Stimulated activated effector memory CD8-positive, alpha-beta T cell treated with anti-CD3 and anti-CD28 coated beads, Interleukin-12 subunit alpha, Interleukin-12 subunit beta, amount 100 ng/mL, for 72 hours (primary cell): ENCODE measurements around the gene CCNA1.

Experiments used
- ATAC-seq: fragments of 150-1000 bp; cut with Tn5 transposase; 2 replicates; pipeline ENCODE4 v1.10.0; 2021
- DNase-seq, 2 donors: peaks; one replicate each; pipeline ENCODE4 v3.0.0; 2021 to 2022; ENCODE audit warnings: low spot score in 2 of 2
- H3K27ac Mint-ChIP-seq: one replicate; pipeline ENCODE4 v1.8.0; 2022; ENCODE audit warnings: mild to moderate bottlenecking, mixed read lengths
- H3K36me3 Mint-ChIP-seq: one replicate; pipeline ENCODE4 v1.8.0; 2022; ENCODE audit warnings: mild to moderate bottlenecking, mixed read lengths
- H3K4me1 Mint-ChIP-seq: one replicate; pipeline ENCODE4 v1.8.0; 2022; ENCODE audit warnings: mixed read lengths
- H3K4me3 Mint-ChIP-seq: one replicate; pipeline ENCODE4 v1.8.0; 2022; ENCODE audit warnings: mild to moderate bottlenecking, mixed read lengths
- H3K9me3 Mint-ChIP-seq: one replicate; pipeline ENCODE4 v1.8.0; 2022; ENCODE audit warnings: mixed read lengths

Gene CCNA1

DNA sequence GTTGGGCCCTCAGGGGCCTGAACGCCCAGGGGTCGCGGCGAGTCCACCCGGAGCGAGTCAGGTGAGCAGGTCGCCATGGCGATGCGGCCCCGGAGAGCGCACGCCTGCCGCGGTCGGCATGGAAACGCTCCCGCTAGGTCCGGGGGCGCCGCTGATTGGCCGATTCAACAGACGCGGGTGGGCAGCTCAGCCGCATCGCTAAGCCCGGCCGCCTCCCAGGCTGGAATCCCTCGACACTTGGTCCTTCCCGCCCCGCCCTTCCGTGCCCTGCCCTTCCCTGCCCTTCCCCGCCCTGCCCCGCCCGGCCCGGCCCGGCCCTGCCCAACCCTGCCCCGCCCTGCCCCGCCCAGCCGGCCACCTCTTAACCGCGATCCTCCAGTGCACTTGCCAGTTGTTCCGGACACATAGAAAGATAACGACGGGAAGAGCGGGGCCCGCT, at the start of gene CCNA1:
Gene CCNA1, plus strand, starts transcription at position 390 of the 439 bp plus-strand sequence. CDS start 562 bp downstream, outside the sequence.
- H3K36me3 Mint-ChIP-seq = no peaks in the 10 kb centered on the region
- ATAC-seq (peak; percentile 57), DNase-seq (no peak)
- peaks cover 4% of the 10 kb centered on the region for H3K9me3 Mint-ChIP-seq
- no peaks in the 10 kb centered on the region for H3K4me1 Mint-ChIP-seq
- H3K4me3 Mint-ChIP-seq = peak within 1 kb of the TSS; percentile 28
- no peak within 1 kb of the TSS for H3K27ac Mint-ChIP-seq

DNA sequence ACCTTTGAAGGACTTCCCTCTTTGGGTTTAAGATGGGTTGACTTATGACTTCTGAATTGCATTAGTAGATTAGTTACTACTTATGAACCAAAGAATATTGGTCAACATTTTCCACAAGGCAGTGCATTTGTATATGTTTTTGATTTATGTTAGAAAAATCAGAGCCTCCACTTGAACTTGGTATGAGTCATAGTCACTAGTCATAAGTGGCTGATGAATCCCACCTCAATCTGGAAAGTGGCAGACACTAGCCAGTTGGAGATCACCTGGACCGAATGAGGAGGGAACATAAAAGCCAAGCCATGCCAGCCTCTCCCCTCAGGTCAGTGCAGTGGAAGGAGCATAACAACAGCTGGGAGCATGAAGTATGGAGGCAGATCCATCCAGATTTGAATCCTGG, 46.8 kb upstream of the CCNA1 start:
- ATAC-seq = no peak
- Mint-ChIP-seq H3K4me3 (no peak overlapping the region), H3K4me1 (no peaks in the 10 kb centered on the region), H3K36me3 (no peaks in the 10 kb centered on the region), H3K9me3 (peaks cover 4% of the 10 kb centered on the region), H3K27ac (no peak overlapping the region)
- no peak for DNase-seq

DNA sequence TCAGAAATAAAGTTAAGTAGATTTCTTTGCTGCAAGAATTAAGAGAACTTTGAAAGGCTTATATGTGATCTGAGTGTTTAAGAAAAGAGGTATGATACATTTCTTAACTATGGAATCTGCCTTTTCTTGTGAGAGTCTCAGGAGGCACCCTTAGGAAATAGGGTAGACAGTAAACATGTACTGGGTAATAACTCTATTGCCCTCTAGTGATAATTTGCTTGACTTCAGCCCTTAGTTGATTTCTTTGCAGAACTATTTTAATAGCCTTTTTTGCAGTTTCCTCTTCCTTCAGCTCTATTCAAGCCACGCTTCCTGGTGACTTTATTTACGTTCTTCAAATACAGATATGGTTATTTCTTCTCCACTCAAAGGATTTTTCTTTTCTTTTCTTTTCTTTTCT, 37.0 kb upstream of the CCNA1 start:
- Mint-ChIP-seq H3K4me3 (no peak overlapping the region), H3K36me3 (no peaks in the 10 kb centered on the region), H3K9me3 (peaks cover 2% of the 10 kb centered on the region), H3K4me1 (no peaks in the 10 kb centered on the region), H3K27ac (no peak overlapping the region)
- ATAC-seq = no peak
- no peak for DNase-seq

GRCh38 chr13:36405151-36405550, 27.1 kb upstream of the CCNA1 start:
- DNase-seq (no peak), ATAC-seq (no peak)
- Mint-ChIP-seq H3K36me3 (no peaks in the 10 kb centered on the region), H3K4me1 (no peaks in the 10 kb centered on the region), H3K4me3 (no peak overlapping the region), H3K27ac (no peak overlapping the region), H3K9me3 (peaks cover 7% of the 10 kb centered on the region)

GRCh38 chr13:36412736-36413135, 19.6 kb upstream of the CCNA1 start:
- Mint-ChIP-seq H3K27ac (no peak overlapping the region), H3K4me3 (no peak overlapping the region), H3K36me3 (no peaks in the 10 kb centered on the region), H3K4me1 (no peaks in the 10 kb centered on the region), H3K9me3 (peaks cover 5% of the 10 kb centered on the region)
- DNase-seq (no peak), ATAC-seq (no peak)

GRCh38 chr13:36413161-36413560, 19.1 kb upstream of the CCNA1 start:
- no peaks in the 10 kb centered on the region for H3K36me3 Mint-ChIP-seq
- no peak overlapping the region for H3K27ac Mint-ChIP-seq
- DNase-seq = no peak
- no peak for ATAC-seq
- H3K4me3 Mint-ChIP-seq = no peak overlapping the region
- no peaks in the 10 kb centered on the region for H3K4me1 Mint-ChIP-seq
- H3K9me3 Mint-ChIP-seq = peaks cover 1% of the 10 kb centered on the region

- H3K36me3 Mint-ChIP-seq = no peaks in the 10 kb centered on the region
- H3K4me3 Mint-ChIP-seq = no peak overlapping the region
- H3K4me1 Mint-ChIP-seq = no peaks in the 10 kb centered on the region
- DNase-seq = no peak
- no peak overlapping the region for H3K27ac Mint-ChIP-seq
- no peak for ATAC-seq
- no peaks in the 10 kb centered on the region for H3K9me3 Mint-ChIP-seq
These were observed 17.8 kb upstream of the CCNA1 start for GRCh38 chr13:36414461-36414860.

- Mint-ChIP-seq H3K4me3 (no peak overlapping the region), H3K4me1 (peaks cover 6% of the 10 kb centered on the region), H3K36me3 (no peaks in the 10 kb centered on the region), H3K9me3 (no peaks in the 10 kb centered on the region), H3K27ac (no peak overlapping the region)
- no peak for ATAC-seq
- DNase-seq = no peak
These were observed 15.0 kb upstream of the CCNA1 start for GRCh38 chr13:36417331-36417730.

- Mint-ChIP-seq H3K27ac (no peak overlapping the region), H3K4me3 (no peak overlapping the region), H3K4me1 (peaks cover 6% of the 10 kb centered on the region), H3K36me3 (no peaks in the 10 kb centered on the region), H3K9me3 (no peaks in the 10 kb centered on the region)
- DNase-seq (no peak), ATAC-seq (peak; percentile 79)
These were observed 14.1 kb upstream of the CCNA1 start for GRCh38 chr13:36418022-36418805.

DNA sequence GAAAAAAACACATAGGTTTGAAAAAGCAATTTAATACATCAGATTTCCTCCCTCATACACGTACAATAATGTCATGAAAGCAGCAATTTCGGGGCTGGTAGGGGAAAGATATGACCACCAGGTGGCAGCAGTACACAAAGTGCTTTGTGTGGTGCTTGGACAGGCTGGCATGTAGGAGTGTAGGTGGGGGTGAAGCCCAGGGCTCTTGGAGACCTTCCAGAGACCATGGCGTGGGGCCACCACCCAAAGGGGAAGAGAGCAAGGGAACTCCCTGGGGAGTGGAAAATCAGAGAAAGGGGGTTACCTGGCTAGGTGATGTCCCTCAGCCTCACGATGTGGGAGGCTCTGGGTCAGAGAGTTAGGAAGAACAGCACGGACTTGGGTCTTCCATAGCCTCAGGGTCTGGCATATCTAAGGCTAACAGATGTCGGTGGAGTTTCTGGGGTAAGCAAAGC, 11.8 kb upstream of the CCNA1 start:
- ATAC-seq (peak; percentile 79), DNase-seq (peak; percentile 40 to 72)
- Mint-ChIP-seq H3K4me3 (no peak overlapping the region), H3K36me3 (no peaks in the 10 kb centered on the region), H3K4me1 (peaks cover 6% of the 10 kb centered on the region), H3K27ac (no peak overlapping the region), H3K9me3 (peaks cover 6% of the 10 kb centered on the region)

DNA sequence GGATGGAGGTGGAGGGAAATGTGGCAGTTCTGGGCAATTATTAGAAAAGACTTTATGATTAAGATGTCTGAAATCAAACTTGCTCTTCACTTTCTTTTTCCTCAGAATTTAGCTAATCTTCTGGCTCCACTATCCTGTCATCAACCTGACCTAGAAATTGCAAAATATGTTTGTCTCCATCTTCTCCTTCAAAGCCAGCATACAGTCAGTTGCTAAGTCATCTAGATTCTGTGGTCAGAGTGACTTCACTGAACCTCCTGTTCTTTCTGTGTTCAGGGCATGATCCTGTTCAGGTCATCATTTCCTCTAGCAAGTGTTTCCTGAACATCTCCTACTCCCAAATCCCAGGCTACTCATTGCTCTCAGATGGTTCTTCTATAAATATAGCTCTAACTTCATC, 10.8 kb upstream of the CCNA1 start:
- peaks cover 6% of the 10 kb centered on the region for H3K4me1 Mint-ChIP-seq
- H3K27ac Mint-ChIP-seq = no peak overlapping the region
- H3K36me3 Mint-ChIP-seq = no peaks in the 10 kb centered on the region
- peaks cover 6% of the 10 kb centered on the region for H3K9me3 Mint-ChIP-seq
- DNase-seq = no peak
- H3K4me3 Mint-ChIP-seq = no peak overlapping the region
- ATAC-seq = peak; percentile 71

DNA sequence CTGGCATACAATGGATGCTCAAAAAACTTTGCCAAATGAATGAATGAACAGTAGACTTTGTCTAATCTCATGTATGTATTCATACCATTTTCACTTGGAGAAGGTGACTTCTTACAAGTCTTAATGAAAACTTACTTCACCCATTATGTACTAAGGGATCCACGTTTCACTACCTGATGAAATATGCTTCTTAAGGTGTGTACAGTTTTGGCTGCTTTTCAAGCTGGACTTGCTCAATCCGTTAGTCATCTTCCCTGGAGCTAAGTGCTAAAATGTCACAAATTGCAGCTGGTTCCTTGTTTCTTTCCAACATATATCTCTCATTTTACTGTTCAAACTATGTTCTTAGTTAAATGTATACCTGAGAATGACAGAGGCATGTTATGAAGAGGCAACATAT, 4.2 kb upstream of the CCNA1 start:
- Mint-ChIP-seq H3K27ac (no peak overlapping the region), H3K4me3 (no peak overlapping the region), H3K9me3 (peaks cover 6% of the 10 kb centered on the region), H3K4me1 (no peaks in the 10 kb centered on the region), H3K36me3 (no peaks in the 10 kb centered on the region)
- no peak for DNase-seq
- ATAC-seq = no peak

- ATAC-seq = no peak
- Mint-ChIP-seq H3K4me3 (no peak overlapping the region), H3K9me3 (no peaks in the 10 kb centered on the region), H3K36me3 (no peaks in the 10 kb centered on the region), H3K27ac (no peak overlapping the region), H3K4me1 (no peaks in the 10 kb centered on the region)
- DNase-seq = no peak
These were observed 1.8 kb upstream of the CCNA1 start for GRCh38 chr13:36430247-36431203.

GRCh38 chr13:36431204-36432105, 840 bp upstream of the CCNA1 start:
- peak; percentile 47 for ATAC-seq
- Mint-ChIP-seq H3K4me1 (no peaks in the 10 kb centered on the region), H3K4me3 (peak overlapping the region; percentile 28), H3K9me3 (peaks cover 4% of the 10 kb centered on the region), H3K36me3 (no peaks in the 10 kb centered on the region), H3K27ac (no peak overlapping the region)
- DNase-seq = no peak

DNA sequence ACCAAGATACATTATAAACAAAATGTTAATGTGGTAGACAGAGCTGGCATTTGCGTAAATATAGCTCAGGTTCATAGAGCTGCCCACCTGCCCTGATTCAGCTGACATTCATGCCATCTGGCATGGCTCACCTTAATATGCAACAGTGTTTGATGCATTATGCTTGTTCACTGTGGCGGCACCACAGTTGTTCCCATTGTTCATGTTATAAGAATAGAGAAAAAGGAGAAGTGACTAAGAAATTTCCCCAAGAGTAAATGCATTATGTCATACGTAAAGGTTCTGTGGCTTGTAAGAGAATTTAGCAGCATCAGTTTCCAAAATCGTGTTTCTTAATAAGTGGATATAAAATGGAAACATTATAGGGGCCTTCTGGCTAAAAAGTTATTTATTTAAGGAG, 4.5 kb downstream of the CCNA1 start:
- H3K9me3 Mint-ChIP-seq = peaks cover 4% of the 10 kb centered on the region
- no peak for ATAC-seq
- no peak for DNase-seq
- no peak overlapping the region for H3K27ac Mint-ChIP-seq
- no peak overlapping the region for H3K4me3 Mint-ChIP-seq
- no peaks in the 10 kb centered on the region for H3K4me1 Mint-ChIP-seq
- no peaks in the 10 kb centered on the region for H3K36me3 Mint-ChIP-seq
